GM10248 (cell line): ENCODE results near the gene FAM114A1.
"Not testable (repeated sequence)": the region's sequence is repeated elsewhere in the genome, so short reads cannot be mapped to it uniquely, and the experiment has no call there.

Source experiments
- CTCF ChIA-PET: fragments of 300-600 bp; sonication (Branson Sonifier 250); formaldehyde crosslinking; extraction: SDS; loops from one replicate; lab custom pipeline; 2021; ENCODE audit warnings: antibody characterized with exemption; lab: Yijun Ruan, JAX
- POLR2A ChIA-PET: fragments of 350-650 bp; sonication (Branson Sonifier 250); formaldehyde crosslinking; extraction: SDS; loops from one replicate; lab custom pipeline; 2020; ENCODE audit warnings: antibody characterized with exemption; lab: Yijun Ruan, JAX
- DNase-seq: peaks from one replicate; pipeline ENCODE4 v3.0.0; 2012; ENCODE audit errors: extremely low spot score
- CTCF ChIP-seq: IDR thresholded peaks from 2 replicates; pipeline ENCODE4 v1.5.1; 2012; ENCODE audit warnings: mild to moderate bottlenecking, low read depth; ENCODE audit errors: extremely low read depth, missing control alignments, control extremely low read depth

Gene FAM114A1

GRCh38 chr4:38982361-38983095 is 114.9 kb downstream of the FAM114A1 start:
- ChIA-PET CTCF (interaction anchor here (1.4 kb wide), 1 partner anchor 152 kb away, joined by 4 read pairs; no protein-coding TSS in a partner anchor), POLR2A (no interaction called here)
- TF ChIP-seq CTCF = no peak
- no peak for DNase-seq

GRCh38 chr4:38983291-38983690 is 115.7 kb downstream of the FAM114A1 start:
- TF ChIP-seq CTCF = no peak
- POLR2A ChIA-PET = no interaction called here
- CTCF ChIA-PET = no interaction called here
- no peak for DNase-seq

- ChIA-PET POLR2A (no interaction called here), CTCF (interaction anchor here (0.7 to 1.9 kb wide), 3 partner anchors 7 to 150 kb away, joined by 3 to 7 read pairs (median 3); no protein-coding TSS in a partner anchor)
- no peak for TF ChIP-seq CTCF
- no peak for DNase-seq
These were observed 116.4 kb downstream of the FAM114A1 start for GRCh38 chr4:38983787-38984598.

GRCh38 chr4:38985410-38986100 is 117.9 kb downstream of the FAM114A1 start:
- CTCF ChIA-PET = interaction anchor here (0.8 to 1.9 kb wide), 11 partner anchors 9 to 225 kb away, joined by 3 to 7 read pairs (median 4); no protein-coding TSS in a partner anchor
- no peak for DNase-seq
- no peak for TF ChIP-seq CTCF
- POLR2A ChIA-PET = no interaction called here

GRCh38 chr4:38987491-38987890 is 119.9 kb downstream of the FAM114A1 start:
- ChIA-PET POLR2A (no interaction called here), CTCF (interaction anchor here (0.9 to 1.4 kb wide), 9 partner anchors 9 to 147 kb away, joined by 3 to 4 read pairs (median 3); no protein-coding TSS in a partner anchor)
- no peak for TF ChIP-seq CTCF
- DNase-seq = no peak

GRCh38 chr4:38988353-38988752 is 120.7 kb downstream of the FAM114A1 start:
- CTCF ChIA-PET = interaction anchor here (0.7 to 1.4 kb wide), 7 partner anchors 8 to 146 kb away, joined by 3 to 4 read pairs (median 3); no protein-coding TSS in a partner anchor

More at GRCh38 chr4:38988353-38988752, 120.7 kb downstream of the FAM114A1 start:
- DNase-seq, POLR2A ChIA-PET: not testable (repeated sequence)
